Ishikawa (cell line): ENCODE data around the gene ZBTB16.

Experiments used
- CEBPB ChIP-seq: IDR thresholded peaks from 2 replicates; pipeline ENCODE4 v1.6.1; 2012
- CREB1 ChIP-seq: IDR thresholded peaks from 2 replicates; pipeline ENCODE4 v1.6.1; 2012; ENCODE audit warnings: low read depth
- EGR1 ChIP-seq: IDR thresholded peaks from 2 replicates; pipeline ENCODE4 v1.6.1; 2012
- EP300 ChIP-seq: IDR thresholded peaks from 2 replicates; pipeline ENCODE4 v1.6.1; 2012; ENCODE audit warnings: borderline replicate concordance
- MAX ChIP-seq: IDR thresholded peaks from 2 replicates; pipeline ENCODE4 v1.6.1; 2012
- NFIC ChIP-seq: IDR thresholded peaks from 2 replicates; pipeline ENCODE4 v1.6.1; 2012
- RAD21 ChIP-seq: IDR thresholded peaks from 2 replicates; pipeline ENCODE4 v1.6.1; 2012; ENCODE audit warnings: low read depth
- REST ChIP-seq: IDR thresholded peaks from 2 replicates; pipeline ENCODE4 v1.6.1; 2012; ENCODE audit warnings: low read depth, mild to moderate bottlenecking
- TAF1 ChIP-seq: IDR thresholded peaks from 2 replicates; pipeline ENCODE4 v1.6.1; 2012; ENCODE audit warnings: low read depth, mild to moderate bottlenecking
- YY1 ChIP-seq: IDR thresholded peaks from 2 replicates; pipeline ENCODE4 v1.6.1; 2012; ENCODE audit warnings: low read depth
- ZBTB7A ChIP-seq: IDR thresholded peaks from 2 replicates; pipeline ENCODE4 v1.6.1; 2012; ENCODE audit warnings: low read depth

DNA sequence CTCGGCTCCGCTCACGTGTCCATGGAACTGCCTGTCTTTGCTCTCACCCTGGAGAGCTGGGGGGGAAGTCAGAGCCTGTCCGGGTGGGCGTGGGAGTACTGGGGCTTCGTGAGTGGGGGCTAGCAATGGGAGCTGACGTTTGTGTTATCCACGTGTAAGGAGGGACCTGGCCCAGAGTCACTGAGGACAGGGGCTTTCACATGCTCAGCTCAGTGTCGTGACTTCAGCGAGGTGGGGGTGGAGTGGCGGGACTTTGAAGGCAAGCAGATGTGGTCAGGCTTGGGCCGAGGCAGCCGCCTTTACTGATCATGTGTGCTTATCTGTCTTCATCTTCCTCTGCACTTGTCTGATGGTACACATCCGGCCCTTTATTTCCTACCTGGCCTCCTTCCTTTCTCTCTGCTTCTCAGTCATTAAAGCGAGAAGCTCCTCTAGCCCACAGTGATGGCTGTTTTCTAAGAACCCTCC, 123.6 kb downstream of the ZBTB16 start:
- TF ChIP-seq CREB1 (no peak), TAF1 (no peak), RAD21 (no peak), ZBTB7A (no peak), CEBPB (no peak), REST (no peak), NFIC (no peak), MAX (no peak), YY1 (no peak), EGR1 (no peak), EP300 (no peak)
